ENCODE results near the gene COQ4.

The COQ4 gene

GRCh38 chr9:128383007-128383753, 60.5 kb downstream of the COQ4 start:
- H3K4me2 ChIP-seq (ENCODE audit: low read depth, low read length, poor library complexity, severe bottlenecking) = no peak overlapping the region
- no peak for TF ChIP-seq EZH2phosphoT487 (IDR thresholded peaks at IDR 0.05; ENCODE audit: borderline replicate concordance)
- no peak for TF ChIP-seq CTCF (conservative IDR thresholded peaks at IDR 0.05; ENCODE audit: low read length)
- no peaks in the 10 kb centered on the region for H3F3A ChIP-seq (ENCODE audit: low read depth)
- no peaks in the 10 kb centered on the region for H3K9me2 ChIP-seq (replicated peaks; ENCODE audit: low read depth, low read length)
- H3K36me3 ChIP-seq (ENCODE audit: insufficient read depth, low read length) = peaks cover 41% of the 10 kb centered on the region; the same call in 1 of the 2 replicates
- no peaks in the 10 kb centered on the region for H3K9me3 ChIP-seq (ENCODE audit: insufficient read depth, low read depth, low read length)
- no peaks in the 10 kb centered on the region; the same call in 1 of the 2 replicates for H3K79me2 ChIP-seq (ENCODE audit: insufficient read depth, low read length)
- H3K4me1 ChIP-seq (ENCODE audit: insufficient read depth, low read length, poor library complexity, severe bottlenecking) = no peaks in the 10 kb centered on the region
- no peak overlapping the region for H3K4me3 ChIP-seq (ENCODE audit: low read length, poor library complexity, severe bottlenecking)
- H2AFZ ChIP-seq (ENCODE audit: low read length) = no peak overlapping the region
- no peaks in the 10 kb centered on the region for H3K27me3 ChIP-seq (ENCODE audit: insufficient read depth, low read length, poor library complexity, severe bottlenecking)
- H4K20me1 ChIP-seq (ENCODE audit: insufficient read depth, low read length, poor library complexity, severe bottlenecking) = no peaks in the 10 kb centered on the region
- no peak overlapping the region for H3K9ac ChIP-seq (ENCODE audit: low read depth, low read length, poor library complexity, severe bottlenecking)

Data from Loucy (cell line).